MG63 (cell line): ENCODE results near the gene MX1. TPM values are rescaled to one million over a fixed set of nuclear protein-coding genes. Genes with fewer than 3 reads are reported as not detected.

Source experiments
- DNase-seq: peaks from one replicate; pipeline ENCODE4 v3.0.0-alpha.2; 2020
- H3K27me3 ChIP-seq: fragments of 250-450 bp; sonication (Bioruptor Pico); 2 replicates; pipeline ENCODE4 v1.5.1; 2020; ENCODE audit warnings: mild to moderate bottlenecking, moderate library complexity
- H3K36me3 ChIP-seq: fragments of 250-450 bp; sonication (Bioruptor Pico); 2 replicates; pipeline ENCODE4 v1.5.1; 2020; ENCODE audit warnings: mild to moderate bottlenecking, moderate library complexity
- H3K4me3 ChIP-seq: fragments of 250-450 bp; sonication (Bioruptor Pico); 2 replicates; pipeline ENCODE4 v1.5.1; 2020; ENCODE audit warnings: mild to moderate bottlenecking, moderate library complexity
- H3K9me3 ChIP-seq: fragments of 250-450 bp; sonication (Bioruptor Pico); 2 replicates; pipeline ENCODE4 v1.5.1; 2020; ENCODE audit warnings: mild to moderate bottlenecking, moderate library complexity
- total RNA-seq: library from RNA; depleted of rRNA; stranded (reverse); fragments of >200 nt; shearing (Covaris generic); gene quantifications from 2 replicates; pipeline ENCODE4 v1.2.3, GENCODE V29; 2014; ENCODE audit warnings: low replicate concordance

MX1 gene
- total RNA-seq, 1 experiment from 2014 or later = 18.3 TPM

GRCh38 chr21:41442481-41443186, 16.6 kb downstream of the MX1 start:
- Histone ChIP-seq H3K4me3 (no peak overlapping the region), H3K27me3 (no peaks in the 10 kb centered on the region), H3K36me3 (peaks cover 18% of the 10 kb centered on the region), H3K9me3 (no peaks in the 10 kb centered on the region)
- DNase-seq = no peak

DNA sequence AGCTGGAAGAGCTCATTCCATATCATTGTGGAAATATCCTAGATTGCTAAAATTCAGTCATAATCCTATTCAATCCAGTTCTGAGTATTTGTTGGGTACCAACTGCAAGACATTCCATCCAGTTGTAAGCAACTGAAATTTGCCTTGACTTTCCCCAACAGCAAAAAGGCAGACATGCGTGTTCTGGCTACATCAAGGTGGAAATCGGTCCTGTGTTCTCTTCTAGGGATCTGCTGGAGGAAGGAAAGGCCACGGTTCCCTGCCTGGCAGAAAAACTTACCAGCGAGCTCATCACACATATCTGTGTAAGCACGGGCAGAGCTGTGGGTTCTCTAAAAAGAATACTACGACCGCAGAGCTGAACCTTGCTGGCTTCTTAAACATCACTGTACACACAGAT, 17.5 kb downstream of the MX1 start:
- Histone ChIP-seq H3K27me3 (no peaks in the 10 kb centered on the region), H3K36me3 (peaks cover 18% of the 10 kb centered on the region), H3K4me3 (no peak overlapping the region), H3K9me3 (no peaks in the 10 kb centered on the region)
- DNase-seq = no peak

GRCh38 chr21:41444703-41445464, 18.8 kb downstream of the MX1 start:
- no peak for DNase-seq
- no peak overlapping the region for H3K4me3 ChIP-seq
- H3K9me3 ChIP-seq = no peaks in the 10 kb centered on the region
- H3K27me3 ChIP-seq = no peaks in the 10 kb centered on the region
- H3K36me3 ChIP-seq = peaks cover 18% of the 10 kb centered on the region

GRCh38 chr21:41445465-41445862, 19.4 kb downstream of the MX1 start:
- Histone ChIP-seq H3K9me3 (no peaks in the 10 kb centered on the region), H3K36me3 (peaks cover 18% of the 10 kb centered on the region), H3K4me3 (no peak overlapping the region), H3K27me3 (no peaks in the 10 kb centered on the region)
- DNase-seq = no peak

DNA sequence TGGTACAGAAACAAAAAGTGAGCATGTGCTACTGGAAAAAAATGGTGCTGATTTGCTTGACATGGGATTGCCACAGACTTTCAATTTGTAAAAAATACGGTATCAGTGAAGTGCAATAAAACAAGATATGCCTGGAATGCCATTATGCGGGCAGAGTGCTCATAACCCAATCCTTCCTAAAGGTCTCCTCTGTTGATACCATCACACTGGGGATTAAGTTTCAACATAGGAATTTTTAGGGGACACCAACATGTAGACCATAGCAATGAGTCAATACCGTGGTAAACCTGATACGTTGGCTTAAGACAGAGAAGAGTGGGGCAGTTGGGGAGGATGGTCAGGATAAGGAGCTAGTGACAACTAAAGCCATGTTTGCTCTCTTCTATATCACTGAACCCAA, 20.5 kb downstream of the MX1 start:
- Histone ChIP-seq H3K9me3 (no peaks in the 10 kb centered on the region), H3K4me3 (no peak overlapping the region), H3K36me3 (peaks cover 18% of the 10 kb centered on the region), H3K27me3 (no peaks in the 10 kb centered on the region)
- DNase-seq = no peak

GRCh38 chr21:41447356-41447755, 21.3 kb downstream of the MX1 start:
- H3K4me3 ChIP-seq = no peak overlapping the region
- DNase-seq = no peak
- peaks cover 18% of the 10 kb centered on the region for H3K36me3 ChIP-seq
- H3K27me3 ChIP-seq = no peaks in the 10 kb centered on the region
- no peaks in the 10 kb centered on the region for H3K9me3 ChIP-seq

- Histone ChIP-seq H3K4me3 (no peak overlapping the region), H3K9me3 (no peaks in the 10 kb centered on the region), H3K27me3 (no peaks in the 10 kb centered on the region), H3K36me3 (peaks cover 17% of the 10 kb centered on the region)
- DNase-seq = no peak
Observed at GRCh38 chr21:41449613-41450012, 23.6 kb downstream of the MX1 start.

- peaks cover 8% of the 10 kb centered on the region for H3K36me3 ChIP-seq
- no peak overlapping the region for H3K4me3 ChIP-seq
- no peaks in the 10 kb centered on the region for H3K27me3 ChIP-seq
- no peak for DNase-seq
- H3K9me3 ChIP-seq = no peaks in the 10 kb centered on the region
Observed at GRCh38 chr21:41451753-41452676, 26.0 kb downstream of the MX1 start.

DNA sequence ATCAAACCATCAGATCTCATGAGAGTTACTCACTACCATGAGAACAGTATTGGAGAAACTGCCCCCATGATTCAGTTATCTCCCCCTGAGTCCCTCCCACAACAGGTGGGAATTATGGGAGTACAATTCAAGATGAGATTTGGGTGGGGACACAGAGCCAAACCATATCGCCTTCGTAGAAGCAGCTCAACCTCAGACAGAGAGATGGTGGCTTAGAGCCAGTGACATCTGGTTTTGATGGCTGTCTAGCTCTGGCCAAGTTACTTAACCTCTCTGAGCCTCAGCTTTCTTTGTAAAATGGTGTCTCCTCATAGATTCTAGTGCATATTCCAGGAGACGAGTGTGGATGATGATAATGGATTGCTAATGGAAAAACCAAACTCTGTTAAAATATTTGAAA, 27.2 kb downstream of the MX1 start:
- Histone ChIP-seq H3K9me3 (no peaks in the 10 kb centered on the region), H3K27me3 (no peaks in the 10 kb centered on the region), H3K4me3 (no peak overlapping the region), H3K36me3 (peaks cover 4% of the 10 kb centered on the region)
- DNase-seq = no peak

- Histone ChIP-seq H3K36me3 (peaks cover 4% of the 10 kb centered on the region), H3K9me3 (no peaks in the 10 kb centered on the region), H3K27me3 (no peaks in the 10 kb centered on the region), H3K4me3 (no peak overlapping the region)
- no peak for DNase-seq
Observed at GRCh38 chr21:41453761-41454160, 27.7 kb downstream of the MX1 start.

DNA sequence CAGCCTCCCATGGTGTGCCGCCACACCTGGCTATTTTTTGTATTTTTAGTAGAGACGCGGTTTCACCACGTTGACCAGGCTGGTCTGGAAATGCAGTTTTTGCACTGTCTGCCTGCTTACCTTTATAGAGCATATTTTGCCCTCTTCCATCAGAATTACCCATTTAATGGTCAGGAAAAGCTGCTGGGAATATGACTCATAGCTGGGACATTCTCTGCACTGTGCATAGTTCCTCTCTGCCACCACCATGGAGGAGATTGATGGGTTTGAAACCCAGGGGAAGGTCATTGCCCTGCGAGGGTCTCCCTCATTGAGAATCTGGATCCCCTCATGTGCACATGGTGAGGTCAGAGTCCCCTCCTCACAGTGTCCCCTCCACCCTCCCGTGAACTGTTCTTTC, 32.1 kb downstream of the MX1 start:
- no peaks in the 10 kb centered on the region for H3K9me3 ChIP-seq
- H3K27me3 ChIP-seq = no peaks in the 10 kb centered on the region
- peaks cover 4% of the 10 kb centered on the region; the same call in 1 of the 2 replicates for H3K36me3 ChIP-seq
- DNase-seq = no peak
- no peak overlapping the region for H3K4me3 ChIP-seq

DNA sequence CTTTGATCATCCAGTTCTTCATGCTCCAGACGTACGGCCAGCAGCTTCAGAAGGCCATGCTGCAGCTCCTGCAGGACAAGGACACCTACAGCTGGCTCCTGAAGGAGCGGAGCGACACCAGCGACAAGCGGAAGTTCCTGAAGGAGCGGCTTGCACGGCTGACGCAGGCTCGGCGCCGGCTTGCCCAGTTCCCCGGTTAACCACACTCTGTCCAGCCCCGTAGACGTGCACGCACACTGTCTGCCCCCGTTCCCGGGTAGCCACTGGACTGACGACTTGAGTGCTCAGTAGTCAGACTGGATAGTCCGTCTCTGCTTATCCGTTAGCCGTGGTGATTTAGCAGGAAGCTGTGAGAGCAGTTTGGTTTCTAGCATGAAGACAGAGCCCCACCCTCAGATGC, 32.5 kb downstream of the MX1 start:
- no peaks in the 10 kb centered on the region for H3K27me3 ChIP-seq
- H3K36me3 ChIP-seq = no peaks in the 10 kb centered on the region
- no peak for DNase-seq
- no peak overlapping the region for H3K4me3 ChIP-seq
- H3K9me3 ChIP-seq = no peaks in the 10 kb centered on the region

- peaks cover 2% of the 10 kb centered on the region; the same call in 1 of the 2 replicates for H3K9me3 ChIP-seq
- H3K36me3 ChIP-seq = no peaks in the 10 kb centered on the region
- DNase-seq = no peak
- H3K27me3 ChIP-seq = no peaks in the 10 kb centered on the region
- no peak overlapping the region for H3K4me3 ChIP-seq
Observed at GRCh38 chr21:41459884-41460534, 34.0 kb downstream of the MX1 start.

- peak; percentile 63 for DNase-seq
- Histone ChIP-seq H3K9me3 (peaks cover 2% of the 10 kb centered on the region; the same call in 1 of the 2 replicates), H3K36me3 (no peaks in the 10 kb centered on the region), H3K27me3 (no peaks in the 10 kb centered on the region), H3K4me3 (no peak overlapping the region)
Observed at GRCh38 chr21:41460578-41461527, 34.8 kb downstream of the MX1 start.

DNA sequence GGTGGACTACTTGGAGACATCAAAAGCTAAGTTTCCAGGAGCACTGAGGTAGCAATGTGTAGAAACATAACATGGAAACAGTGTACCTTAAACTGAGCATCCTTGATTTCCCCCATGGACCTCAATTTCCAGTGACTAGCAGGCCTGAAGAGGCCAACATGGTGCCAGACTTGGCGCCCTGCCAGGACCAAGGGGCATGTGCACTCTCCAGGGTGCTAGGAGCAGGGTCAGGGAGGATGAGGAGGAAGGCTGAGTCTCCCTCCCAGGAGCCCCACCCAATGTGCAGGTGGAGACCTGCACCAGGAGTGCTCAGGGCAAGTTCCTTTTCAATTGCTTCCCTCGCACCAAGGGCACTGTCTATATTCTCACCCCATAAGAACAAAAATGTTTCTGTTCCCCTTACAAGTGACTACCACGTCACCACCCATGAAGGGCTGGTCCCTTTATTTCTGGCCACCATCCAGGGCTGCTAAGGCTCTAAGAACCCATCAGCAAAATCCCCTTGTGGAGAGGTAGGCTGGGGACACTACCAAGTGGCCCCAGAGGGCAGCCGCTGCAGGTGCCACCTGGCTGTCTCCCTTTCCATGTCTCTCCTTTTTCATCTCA, 39.2 kb downstream of the MX1 start:
- Histone ChIP-seq H3K36me3 (no peaks in the 10 kb centered on the region), H3K27me3 (no peaks in the 10 kb centered on the region), H3K4me3 (no peak overlapping the region), H3K9me3 (peaks cover 2% of the 10 kb centered on the region; the same call in 1 of the 2 replicates)
- no peak for DNase-seq
